CD4-positive, alpha-beta T cell (primary cell): Measurements from ENCODE around the gene TRPM1. TPM values are rescaled to one million over a fixed set of nuclear protein-coding genes. Genes with fewer than 3 reads are reported as not detected.

Experiments used
- ATAC-seq: fragments of 200-7000 bp; cut with Tn5 transposase; one replicate; pipeline ENCODE4 v1.10.0; 2022; ENCODE audit warnings: mild to moderate bottlenecking; ENCODE audit not compliant: poor library complexity
- CTCF ChIA-PET: fragments of 350-600 bp; sonication (Branson Sonifier 250); formaldehyde crosslinking; loops from one replicate; lab custom pipeline; 2021; ENCODE audit warnings: antibody characterized with exemption, inconsistent platforms; lab: Charles Lee
- POLR2A ChIA-PET: fragments of 350-600 bp; sonication (Branson Sonifier 250); formaldehyde crosslinking; loops from one replicate; lab custom pipeline; 2021; ENCODE audit warnings: antibody characterized with exemption, inconsistent platforms; lab: Charles Lee
- DNase-seq, 14 experiments: peaks; one replicate each; pipeline ENCODE4 v3.0.0-alpha.2; 2013 to 2020; ENCODE audit warnings: mixed read lengths in 2 of 14
- H3K27ac ChIP-seq, 2 donors: one replicate each; pipeline versions ENCODE4 v1.5.1 to v1.7.0; 2013; ENCODE audit warnings: low read length in 2 of 2, low read depth in 1 of 2, mild to moderate bottlenecking in 1 of 2
- H3K27me3 ChIP-seq, 2 experiments: 1 replicate in 1 of 2; 2 replicates in 1 of 2; pipeline versions ENCODE4 v1.6.1 to v1.7.0; 2013; ENCODE audit warnings: low read length in 2 of 2, control low read depth in 1 of 2, mild to moderate bottlenecking in 1 of 2, moderate library complexity in 1 of 2; ENCODE audit not compliant: insufficient read depth in 2 of 2, control insufficient read depth in 1 of 2
- H3K36me3 ChIP-seq: one replicate; pipeline ENCODE4 v1.6.1; 2013; ENCODE audit warnings: low read length, control low read depth; ENCODE audit not compliant: insufficient read depth
- H3K4me1 ChIP-seq: one replicate; pipeline ENCODE4 v1.6.1; 2013; ENCODE audit warnings: low read length, control low read depth; ENCODE audit not compliant: insufficient read depth
- H3K4me3 ChIP-seq: one replicate; pipeline ENCODE4 v1.5.1; 2013; ENCODE audit warnings: mild to moderate bottlenecking, low read length, moderate library complexity
- H3K9me3 ChIP-seq, 2 experiments: 1 replicate in 1 of 2; 2 replicates in 1 of 2; pipeline versions ENCODE4 v1.6.1 to v1.7.0; 2013; ENCODE audit warnings: low read length in 2 of 2, mild to moderate bottlenecking in 2 of 2, control low read depth in 1 of 2, moderate library complexity in 1 of 2; ENCODE audit not compliant: control insufficient read depth in 1 of 2, insufficient read depth in 1 of 2
- H3K27ac Mint-ChIP-seq: one replicate; pipeline ENCODE4 v1.8.0; 2020; ENCODE audit warnings: mixed read lengths
- H3K27me3 Mint-ChIP-seq: one replicate; pipeline ENCODE4 v1.8.0; 2021; ENCODE audit warnings: mixed read lengths
- H3K36me3 Mint-ChIP-seq: one replicate; pipeline ENCODE4 v1.8.0; 2021; ENCODE audit warnings: low read depth, mixed read lengths
- H3K4me1 Mint-ChIP-seq: one replicate; pipeline ENCODE4 v1.8.0; 2021; ENCODE audit warnings: low read depth, mixed read lengths
- H3K4me3 Mint-ChIP-seq: one replicate; pipeline ENCODE4 v1.8.0; 2020; ENCODE audit warnings: mild to moderate bottlenecking, mixed read lengths
- H3K9me3 Mint-ChIP-seq: one replicate; pipeline ENCODE4 v1.8.0; 2020; ENCODE audit warnings: mixed read lengths
- intact Hi-C, 2 experiments: fragments of 100-400 bp; cut with DNase I in 1 of 2; cut with micrococcal nuclease in 1 of 2; formaldehyde crosslinking; loops; one replicate each; pipeline versions ENCODE4 v1.15.1 to v1.9.0; 2023 to 2025; cut with DNase I, micrococcal nuclease
- total RNA-seq, 174 experiments: library from RNA in 2 of 174; stranded (reverse) in 2 of 174; gene quantifications; one replicate each; pipeline ENCODE4 v1.2.3 and lab custom pipeline; 2021 to 2026
- TF ChIP-seq, protein P1 (sequence below): fragments of 200-600 bp; IDR thresholded peaks from one replicate; pipeline ENCODE4 v1.8.0; 2022; ENCODE audit warnings: antibody characterized with exemption, mild to moderate bottlenecking

Gene TRPM1
- total RNA-seq, 2 experiments from 2014 or later = not detected

DNA sequence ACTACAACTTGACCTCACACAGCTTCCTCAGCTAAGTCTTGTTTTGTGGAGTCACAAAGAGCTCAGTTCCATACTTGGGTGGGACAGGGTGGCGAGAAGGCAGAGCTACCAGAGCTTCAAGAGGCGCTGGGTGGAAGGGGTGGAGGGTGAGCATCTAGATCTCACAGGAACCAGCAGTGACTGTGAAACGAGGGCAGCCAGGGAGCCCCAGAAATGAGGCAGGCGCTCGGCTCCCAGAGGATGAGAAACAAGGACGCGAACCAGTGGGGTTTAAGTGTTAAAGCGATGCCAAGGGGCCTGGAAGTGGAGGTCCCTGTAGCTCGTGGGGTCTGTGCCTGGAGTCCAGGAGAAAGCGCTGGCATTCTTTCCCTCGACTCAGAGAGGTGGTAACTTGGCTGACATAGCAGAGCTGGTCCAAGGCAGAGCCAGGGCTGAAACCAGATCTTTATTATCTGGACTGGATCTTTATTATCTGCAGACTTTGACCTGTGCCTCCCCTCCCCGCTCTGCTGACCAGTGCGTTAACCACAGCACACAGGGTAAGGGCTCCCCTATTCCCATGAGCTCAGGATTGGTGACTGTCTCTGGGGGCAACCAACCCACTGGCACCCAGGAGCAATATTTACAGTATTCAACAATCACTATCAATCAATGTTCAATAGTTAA lies 26.2 kb upstream of the TRPM1 start:
- ChIA-PET CTCF (no interaction called here), POLR2A (no interaction called here)
- intact Hi-C loops = loop anchor here (2.0 kb wide), 2 partner anchors 361 to 467 kb away; no protein-coding TSS in a partner anchor
- H3K4me3 ChIP-seq = no peak overlapping the region
- Mint-ChIP-seq H3K36me3 (no peaks in the 10 kb centered on the region), H3K4me1 (no peaks in the 10 kb centered on the region), H3K9me3 (no peaks in the 10 kb centered on the region), H3K27ac (no peak overlapping the region), H3K27me3 (no peaks in the 10 kb centered on the region), H3K4me3 (no peak overlapping the region)
- no peaks in the 10 kb centered on the region for H3K27me3 ChIP-seq
- no peak overlapping the region for H3K27ac ChIP-seq
- H3K4me1 ChIP-seq = peaks cover 5% of the 10 kb centered on the region
- DNase-seq (no peak), ATAC-seq (no peak)
- H3K9me3 ChIP-seq = no peaks in the 10 kb centered on the region
- TF ChIP-seq, protein P1, sequence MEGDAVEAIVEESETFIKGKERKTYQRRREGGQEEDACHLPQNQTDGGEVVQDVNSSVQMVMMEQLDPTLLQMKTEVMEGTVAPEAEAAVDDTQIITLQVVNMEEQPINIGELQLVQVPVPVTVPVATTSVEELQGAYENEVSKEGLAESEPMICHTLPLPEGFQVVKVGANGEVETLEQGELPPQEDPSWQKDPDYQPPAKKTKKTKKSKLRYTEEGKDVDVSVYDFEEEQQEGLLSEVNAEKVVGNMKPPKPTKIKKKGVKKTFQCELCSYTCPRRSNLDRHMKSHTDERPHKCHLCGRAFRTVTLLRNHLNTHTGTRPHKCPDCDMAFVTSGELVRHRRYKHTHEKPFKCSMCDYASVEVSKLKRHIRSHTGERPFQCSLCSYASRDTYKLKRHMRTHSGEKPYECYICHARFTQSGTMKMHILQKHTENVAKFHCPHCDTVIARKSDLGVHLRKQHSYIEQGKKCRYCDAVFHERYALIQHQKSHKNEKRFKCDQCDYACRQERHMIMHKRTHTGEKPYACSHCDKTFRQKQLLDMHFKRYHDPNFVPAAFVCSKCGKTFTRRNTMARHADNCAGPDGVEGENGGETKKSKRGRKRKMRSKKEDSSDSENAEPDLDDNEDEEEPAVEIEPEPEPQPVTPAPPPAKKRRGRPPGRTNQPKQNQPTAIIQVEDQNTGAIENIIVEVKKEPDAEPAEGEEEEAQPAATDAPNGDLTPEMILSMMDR = no peak
- no peaks in the 10 kb centered on the region for H3K36me3 ChIP-seq

DNA sequence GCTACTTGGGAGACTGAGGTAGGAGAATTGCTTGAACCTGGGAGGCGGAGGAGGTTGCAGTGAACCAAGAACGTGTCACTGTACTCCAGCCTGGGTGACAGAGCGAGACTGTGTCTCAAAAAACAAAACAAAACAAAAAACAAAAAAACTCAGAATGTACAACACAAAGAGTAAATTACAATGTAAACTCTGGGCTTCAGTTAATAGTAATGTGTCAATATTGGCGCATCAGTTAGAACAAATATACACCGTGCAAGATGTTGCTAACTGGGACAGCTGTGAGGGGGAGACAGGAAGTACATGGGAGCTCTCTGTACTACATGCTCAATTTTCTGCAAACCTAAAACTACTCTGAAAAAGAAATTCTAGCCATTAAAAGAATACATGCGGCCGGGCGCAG lies 23.5 kb upstream of the TRPM1 start:
- no peak overlapping the region for H3K4me3 Mint-ChIP-seq
- intact Hi-C loops = no loop called here
- no peaks in the 10 kb centered on the region for H3K36me3 Mint-ChIP-seq
- peaks cover 0 to 6% of the 10 kb centered on the region in 2 experiments for H3K9me3 ChIP-seq
- POLR2A ChIA-PET = no interaction called here
- no peaks in the 10 kb centered on the region for H3K36me3 ChIP-seq
- H3K9me3 Mint-ChIP-seq = no peaks in the 10 kb centered on the region
- no peaks in the 10 kb centered on the region for H3K4me1 Mint-ChIP-seq
- DNase-seq = no peak
- H3K27ac ChIP-seq = no peak overlapping the region
- peaks cover 5% of the 10 kb centered on the region for H3K4me1 ChIP-seq
- no peaks in the 10 kb centered on the region for H3K27me3 Mint-ChIP-seq
- CTCF ChIA-PET = no interaction called here
- no peak overlapping the region for H3K4me3 ChIP-seq
- H3K27ac Mint-ChIP-seq = no peak overlapping the region
- H3K27me3 ChIP-seq = no peaks in the 10 kb centered on the region
- TF ChIP-seq, protein P1 = no peak
- no peak for ATAC-seq

DNA sequence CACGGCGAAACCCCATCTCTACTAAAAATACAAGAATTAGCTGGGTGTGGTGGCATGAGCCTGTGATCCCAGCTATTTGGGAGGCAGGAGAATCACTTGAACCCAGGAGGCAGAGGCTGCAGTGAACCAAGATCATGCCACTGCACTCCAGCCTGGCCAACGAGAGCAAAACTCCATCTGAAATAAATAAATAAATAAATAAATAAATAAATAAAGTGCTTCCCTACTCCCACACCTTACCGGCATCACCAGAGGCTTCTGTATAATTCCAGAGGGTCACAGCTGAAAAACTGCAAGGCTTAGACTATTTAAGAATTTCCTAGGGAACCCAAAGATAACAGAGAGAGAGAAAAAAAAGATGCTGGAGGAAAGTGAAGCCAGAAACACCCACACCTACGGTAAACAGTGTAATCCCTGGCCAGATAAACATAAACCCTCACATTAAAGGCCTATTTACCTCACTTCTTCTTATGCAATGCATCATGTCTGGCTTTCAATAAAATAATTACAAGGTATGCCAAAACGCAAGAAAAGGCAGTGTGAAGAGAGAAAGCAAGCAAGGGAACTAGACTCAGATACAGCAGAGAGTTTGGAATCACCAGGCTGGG lies 15.0 kb upstream of the TRPM1 start:
- Histone ChIP-seq H3K4me3 (no peak overlapping the region), H3K27ac (no peak overlapping the region), H3K36me3 (no peaks in the 10 kb centered on the region), H3K4me1 (no peaks in the 10 kb centered on the region), H3K9me3 (peaks cover 4% of the 10 kb centered on the region in 2 experiments), H3K27me3 (peaks cover 0 to 6% of the 10 kb centered on the region in 2 experiments)
- intact Hi-C loops = no loop called here
- no peak overlapping the region for H3K4me3 Mint-ChIP-seq
- H3K9me3 Mint-ChIP-seq = peaks cover 5% of the 10 kb centered on the region
- H3K36me3 Mint-ChIP-seq = no peaks in the 10 kb centered on the region
- DNase-seq (no peak), ATAC-seq (no peak)
- H3K4me1 Mint-ChIP-seq = no peaks in the 10 kb centered on the region
- peaks cover 16% of the 10 kb centered on the region for H3K27me3 Mint-ChIP-seq
- POLR2A ChIA-PET = no interaction called here
- TF ChIP-seq, protein P1 = no peak
- CTCF ChIA-PET = no interaction called here
- H3K27ac Mint-ChIP-seq = no peak overlapping the region
